SK-N-SH treated with all-trans-retinoic acid at 6 μM for 48 hours (cell line): ENCODE data around the gene CDK11B.
"Not testable (repeated sequence)": the region's sequence is repeated elsewhere in the genome, so short reads cannot be mapped to it uniquely, and the experiment has no call there.

Source experiments
- ATAC-seq: fragments of 200-7000 bp; cut with Tn5 transposase; 3 replicates; pipeline ENCODE4 v1.9.1; 2020; ENCODE audit warnings: mild to moderate bottlenecking, moderate library complexity
- BACH2 ChIP-seq: fragments of 250-450 bp; sonication (Bioruptor Pico); IDR thresholded peaks from 2 replicates; pipeline ENCODE4 v1.9.0; 2021; ENCODE audit warnings: mild to moderate bottlenecking, borderline replicate concordance
- CSDC2 ChIP-seq: fragments of 250-450 bp; sonication (Bioruptor Pico); IDR thresholded peaks from 2 replicates; pipeline ENCODE4 v1.5.0; 2020; ENCODE audit warnings: mild to moderate bottlenecking, moderate library complexity
- ESRRG ChIP-seq: fragments of 250-450 bp; sonication (Bioruptor Pico); IDR thresholded peaks from 2 replicates; pipeline ENCODE4 v1.6.1; 2021; ENCODE audit warnings: mild to moderate bottlenecking
- GLIS3 ChIP-seq: fragments of 250-450 bp; sonication (Bioruptor Pico); IDR thresholded peaks from 2 replicates; pipeline ENCODE4 v1.5.0; 2020; ENCODE audit warnings: mild to moderate bottlenecking, moderate library complexity
- ISL1 ChIP-seq: fragments of 250-450 bp; sonication (Bioruptor Pico); IDR thresholded peaks from 2 replicates; pipeline ENCODE4 v2.1.2; 2022; ENCODE audit warnings: mild to moderate bottlenecking, moderate library complexity
- OSR1 ChIP-seq: fragments of 250-450 bp; sonication (Bioruptor Pico); IDR thresholded peaks from 2 replicates; pipeline ENCODE4 v1.8.0; 2022; ENCODE audit warnings: moderate library complexity, mild to moderate bottlenecking, inconsistent platforms
- PPARA ChIP-seq: fragments of 250-450 bp; sonication (Bioruptor Pico); IDR thresholded peaks from 2 replicates; pipeline ENCODE4 v1.5.0; 2020; ENCODE audit warnings: mild to moderate bottlenecking, borderline replicate concordance
- RARB ChIP-seq: fragments of 250-450 bp; sonication (Bioruptor Pico); IDR thresholded peaks from 2 replicates; pipeline ENCODE4 v1.8.0; 2021; ENCODE audit warnings: mild to moderate bottlenecking, moderate library complexity
- ZC3H10 ChIP-seq: fragments of 250-450 bp; sonication (Bioruptor Pico); IDR thresholded peaks from 2 replicates; pipeline ENCODE4 v1.5.1; 2021; ENCODE audit warnings: mild to moderate bottlenecking, moderate library complexity
- ZFP3 ChIP-seq: fragments of 250-450 bp; sonication (Bioruptor Pico); IDR thresholded peaks from 2 replicates; pipeline ENCODE4 v1.5.0; 2020; ENCODE audit warnings: mild to moderate bottlenecking, moderate library complexity
- ZFP30 ChIP-seq: fragments of 450-650 bp; formaldehyde crosslinking; IDR thresholded peaks from 2 replicates; pipeline ENCODE4 v1.5.0; 2022; ENCODE audit warnings: mild to moderate bottlenecking, moderate library complexity
- ZNF565 ChIP-seq: fragments of 450-650 bp; formaldehyde crosslinking; conservative IDR thresholded peaks from 2 replicates; pipeline ENCODE4 v1.5.0; 2020; ENCODE audit warnings: low read depth, mild to moderate bottlenecking, moderate library complexity
- ZNF8 ChIP-seq: fragments of 450-650 bp; formaldehyde crosslinking; IDR thresholded peaks from 2 replicates; pipeline ENCODE4 v1.5.0; 2020; ENCODE audit warnings: mild to moderate bottlenecking, moderate library complexity
- TF ChIP-seq, protein P1 (sequence below): fragments of 250-450 bp; sonication (Bioruptor Pico); IDR thresholded peaks from 2 replicates; pipeline ENCODE4 v1.5.1; 2020; ENCODE audit warnings: low read depth, mild to moderate bottlenecking, moderate library complexity
- TF ChIP-seq, protein P2 (sequence below): fragments of 250-450 bp; sonication (Bioruptor Pico); IDR thresholded peaks from 2 replicates; pipeline ENCODE4 v1.8.0; 2021; ENCODE audit warnings: low read depth, mild to moderate bottlenecking, moderate library complexity, borderline replicate concordance

The CDK11B gene

GRCh38 chr1:1669468-1670440, 10.9 kb upstream of the CDK11B start:
- no peak for ATAC-seq
- TF ChIP-seq, protein P1, sequence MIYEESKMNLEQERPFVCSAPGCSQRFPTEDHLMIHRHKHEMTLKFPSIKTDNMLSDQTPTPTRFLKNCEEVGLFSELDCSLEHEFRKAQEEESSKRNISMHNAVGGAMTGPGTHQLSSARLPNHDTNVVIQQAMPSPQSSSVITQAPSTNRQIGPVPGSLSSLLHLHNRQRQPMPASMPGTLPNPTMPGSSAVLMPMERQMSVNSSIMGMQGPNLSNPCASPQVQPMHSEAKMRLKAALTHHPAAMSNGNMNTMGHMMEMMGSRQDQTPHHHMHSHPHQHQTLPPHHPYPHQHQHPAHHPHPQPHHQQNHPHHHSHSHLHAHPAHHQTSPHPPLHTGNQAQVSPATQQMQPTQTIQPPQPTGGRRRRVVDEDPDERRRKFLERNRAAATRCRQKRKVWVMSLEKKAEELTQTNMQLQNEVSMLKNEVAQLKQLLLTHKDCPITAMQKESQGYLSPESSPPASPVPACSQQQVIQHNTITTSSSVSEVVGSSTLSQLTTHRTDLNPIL (CRISPR knock-in tag), result no peak
- no peak for TF ChIP-seq ZC3H10
- TF ChIP-seq, protein P2, sequence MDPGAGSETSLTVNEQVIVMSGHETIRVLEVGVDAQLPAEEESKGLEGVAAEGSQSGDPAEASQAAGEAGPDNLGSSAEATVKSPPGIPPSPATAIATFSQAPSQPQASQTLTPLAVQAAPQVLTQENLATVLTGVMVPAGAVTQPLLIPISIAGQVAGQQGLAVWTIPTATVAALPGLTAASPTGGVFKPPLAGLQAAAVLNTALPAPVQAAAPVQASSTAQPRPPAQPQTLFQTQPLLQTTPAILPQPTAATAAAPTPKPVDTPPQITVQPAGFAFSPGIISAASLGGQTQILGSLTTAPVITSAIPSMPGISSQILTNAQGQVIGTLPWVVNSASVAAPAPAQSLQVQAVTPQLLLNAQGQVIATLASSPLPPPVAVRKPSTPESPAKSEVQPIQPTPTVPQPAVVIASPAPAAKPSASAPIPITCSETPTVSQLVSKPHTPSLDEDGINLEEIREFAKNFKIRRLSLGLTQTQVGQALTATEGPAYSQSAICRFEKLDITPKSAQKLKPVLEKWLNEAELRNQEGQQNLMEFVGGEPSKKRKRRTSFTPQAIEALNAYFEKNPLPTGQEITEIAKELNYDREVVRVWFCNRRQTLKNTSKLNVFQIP (CRISPR knock-in tag), result no peak
- TF ChIP-seq BACH2, result no peak
- TF ChIP-seq CSDC2 (CRISPR knock-in tag), result no peak

- no peak for ATAC-seq
- no peak for TF ChIP-seq CSDC2 (CRISPR knock-in tag)
- no peak for TF ChIP-seq ZFP30 (CRISPR knock-in tag)
- TF ChIP-seq, protein P1 (CRISPR knock-in tag), result no peak
- TF ChIP-seq GLIS3 (CRISPR knock-in tag), result no peak
- no peak for TF ChIP-seq RARB (CRISPR knock-in tag)
- TF ChIP-seq ZNF8 (CRISPR knock-in tag), result no peak
- no peak for TF ChIP-seq ZNF565 (CRISPR knock-in tag)
- no peak for TF ChIP-seq ESRRG (CRISPR knock-in tag)
- no peak for TF ChIP-seq ZFP3 (CRISPR knock-in tag)
- TF ChIP-seq ZC3H10, result no peak
- TF ChIP-seq OSR1, result no peak
Observed at GRCh38 chr1:1666526-1666925, 7.7 kb upstream of the CDK11B start.

- ATAC-seq, result peak; percentile 23
- TF ChIP-seq CSDC2 (CRISPR knock-in tag) (no peak), ZC3H10 (no peak), PPARA (no peak)
- TF ChIP-seq, protein P2 (CRISPR knock-in tag), result no peak
Observed at GRCh38 chr1:1665815-1666251, 7.0 kb upstream of the CDK11B start.

DNA sequence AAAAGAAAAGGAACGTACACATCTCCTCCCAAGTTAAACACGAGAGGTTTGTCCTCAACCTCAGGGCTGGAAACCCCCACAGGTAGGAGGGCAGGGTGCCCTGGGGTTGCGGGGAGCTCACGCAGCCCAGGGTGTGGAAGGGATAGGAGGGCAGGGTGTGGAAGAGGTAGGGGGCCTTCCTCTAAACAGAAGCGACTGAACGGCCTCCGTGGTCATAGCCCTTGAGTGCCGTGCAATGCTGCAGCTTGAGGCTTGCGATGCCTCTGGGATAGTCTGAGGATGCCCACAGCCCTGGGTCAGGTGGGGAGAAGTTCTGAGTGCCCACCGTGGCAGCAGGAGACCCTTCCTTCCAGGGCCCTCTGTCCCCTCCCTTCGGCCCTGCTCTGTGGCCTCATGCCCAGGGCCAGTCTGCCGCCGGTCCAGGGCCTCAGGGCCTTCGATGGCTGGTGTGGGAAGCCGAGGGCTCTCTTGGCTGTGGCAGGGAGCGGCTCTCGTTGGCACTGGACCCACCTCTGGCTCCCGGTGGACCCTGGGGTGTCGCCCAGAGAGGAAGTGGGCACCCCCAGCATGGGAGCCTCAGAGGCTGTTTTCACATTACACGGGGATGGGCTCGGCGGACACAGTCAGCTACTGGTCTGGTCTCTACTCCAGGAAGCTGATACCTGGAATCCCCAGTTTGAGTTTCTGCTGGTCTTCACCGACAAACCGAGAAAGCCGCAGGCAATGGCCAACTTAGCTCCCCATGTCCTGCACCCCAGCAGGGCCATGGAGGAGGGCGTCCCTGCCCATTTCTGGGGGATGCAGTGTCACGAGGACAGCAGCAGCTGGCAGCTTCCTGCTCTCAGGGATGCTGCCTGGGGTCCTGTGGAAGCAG, 6.4 kb upstream of the CDK11B start:
- ATAC-seq, result no peak
- TF ChIP-seq ZNF8 (CRISPR knock-in tag) (no peak), ISL1 (CRISPR knock-in tag) (no peak)

GRCh38 chr1:1664318-1664717, 5.5 kb upstream of the CDK11B start:
- ATAC-seq, result not testable (repeated sequence)

- ATAC-seq, result not testable (repeated sequence)
Observed at GRCh38 chr1:1662830-1663560, 4.2 kb upstream of the CDK11B start.

- peak; percentile 28 for ATAC-seq
Observed at GRCh38 chr1:1662392-1662791, 3.6 kb upstream of the CDK11B start.

DNA sequence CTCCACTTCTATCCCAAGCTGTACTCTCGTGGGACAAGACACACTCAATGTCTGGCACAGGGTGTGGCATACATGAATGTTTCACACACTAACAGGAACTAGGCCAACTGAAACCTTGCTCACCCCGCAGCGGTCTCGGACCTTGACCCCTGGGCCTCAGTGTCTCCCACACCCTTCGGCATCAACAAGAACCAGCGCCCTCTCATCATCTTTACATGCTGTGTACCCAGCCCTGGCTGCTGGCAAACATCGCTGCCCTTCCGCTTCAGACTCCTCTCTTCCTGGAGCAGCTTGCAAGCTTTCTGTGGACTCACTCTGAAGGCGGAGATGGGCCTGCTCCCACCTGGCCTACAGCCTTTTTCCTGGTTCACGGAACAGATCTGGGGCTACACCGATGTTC, 10.5 kb downstream of the CDK11B start:
- not testable (repeated sequence) for ATAC-seq

DNA sequence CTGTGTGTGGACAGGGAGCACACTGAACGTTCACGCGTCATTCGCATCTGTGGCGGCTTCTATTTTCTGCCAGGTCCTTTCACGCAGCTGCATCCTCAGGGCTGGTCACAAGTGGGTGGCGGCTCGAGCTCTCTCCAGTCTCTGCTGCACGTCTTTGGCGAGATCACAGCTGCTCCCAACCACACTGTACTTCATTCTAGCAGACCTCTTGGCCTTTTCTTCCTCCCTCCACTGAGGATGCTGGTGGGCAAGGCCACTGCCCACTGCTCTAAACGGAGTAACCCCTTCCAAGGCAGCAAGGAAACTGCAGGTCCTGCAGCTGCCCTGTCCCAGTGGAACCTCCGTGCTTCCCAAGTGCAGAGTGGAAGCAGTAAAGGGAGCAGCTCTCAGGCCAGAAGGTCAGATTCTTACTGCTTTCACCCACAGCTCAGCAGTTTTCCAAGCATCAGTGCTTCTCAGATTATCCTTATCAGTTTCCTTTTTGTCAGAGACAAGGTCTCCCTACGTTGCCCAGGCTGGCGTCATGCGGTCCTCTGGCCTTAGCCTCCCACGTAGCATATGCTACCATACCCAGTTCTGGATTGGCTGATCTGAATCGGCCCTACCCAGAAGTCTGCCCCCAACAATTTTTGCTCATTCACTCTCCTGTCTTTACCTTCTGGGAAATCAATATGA, 11.1 kb downstream of the CDK11B start:
- not testable (repeated sequence) for ATAC-seq

GRCh38 chr1:1646326-1646725, 12.5 kb downstream of the CDK11B start:
- not testable (repeated sequence) for ATAC-seq
